K562 (cell line): ENCODE data around the gene AK4. TPM values are rescaled to one million over a fixed set of nuclear protein-coding genes. Genes with fewer than 3 reads are reported as not detected.

ENCODE experiments used
- ATAC-seq: fragments of 200-7000 bp; cut with Tn5 transposase; 3 replicates; pipeline ENCODE4 v1.9.1; 2020; ENCODE audit warnings: moderate library complexity
- BruUV-seq: library from RNA; stranded (reverse); fragments of 400-500 nt; replicated peaks from 2 replicates; lab custom pipeline; 2021; lab: Mats Ljungman, UMichigan
- CTCF ChIA-PET: fragments of 300-600 bp; formaldehyde crosslinking; extraction: SDS; loops from one replicate; lab custom pipeline; 2021; ENCODE audit warnings: low intra/inter-chr PET ratio; lab: Yijun Ruan, JAX
- POLR2A ChIA-PET: fragments of 300-600, 350-650 bp; sonication (Branson Sonifier 250); formaldehyde crosslinking; extraction: SDS; loops from one replicate; lab custom pipeline; 2021; ENCODE audit warnings: antibody characterized with exemption, inconsistent platforms; lab: Yijun Ruan, JAX
- DNase-seq, 4 experiments: peaks; one replicate each; pipeline versions ENCODE4 v3.0.0 to v3.0.0-alpha.2; 2011 to 2018; ENCODE audit warnings: low spot score in 3 of 4, mixed read lengths in 3 of 4; ENCODE audit errors: extremely low read depth in 1 of 4
- FAIRE-seq: peaks from 2 replicates; lab custom pipeline; 2011; peaks lifted over from hg19 to GRCh38; lab: Jason Lieb, UNC
- H2AFZ ChIP-seq: 2 replicates; pipeline ENCODE4 v1.6.0; 2011; ENCODE audit warnings: low read depth, low read length, control low read depth, inconsistent platforms
- H3K27ac ChIP-seq: fragments of 200-600 bp; 3 replicates; pipeline ENCODE4 v1.8.0; 2011; ENCODE audit warnings: low read depth, mild to moderate bottlenecking, control low read depth, inconsistent platforms, low read length, moderate library complexity, mixed read lengths; ENCODE audit errors: extremely low read depth
- H3K27me3 ChIP-seq, 2 experiments: fragments of 300-600 bp in 1 of 2; 2 replicates in 1 of 2; 3 replicates in 1 of 2; pipeline versions ENCODE4 v1.6.0 to v1.8.0; 2011; ENCODE audit warnings: inconsistent platforms in 2 of 2, low read length in 2 of 2, mild to moderate bottlenecking in 1 of 2, mixed read lengths in 1 of 2, moderate library complexity in 1 of 2; ENCODE audit not compliant: control insufficient read depth in 2 of 2, insufficient read depth in 2 of 2
- H3K36me3 ChIP-seq: fragments of 300-600 bp; 3 replicates; pipeline ENCODE4 v1.8.0; 2011; ENCODE audit warnings: mild to moderate bottlenecking, low read length, inconsistent platforms; ENCODE audit not compliant: control insufficient read depth, insufficient read depth
- H3K4me1 ChIP-seq, 2 experiments: fragments of 200-600 bp in 1 of 2; replicated peaks in 1 of 2; 2 replicates in 1 of 2; 3 replicates in 1 of 2; pipeline versions ENCODE4 v1.5.1 to v1.8.0; 2011; ENCODE audit warnings: inconsistent platforms in 2 of 2, low read length in 2 of 2, mild to moderate bottlenecking in 1 of 2, mixed read lengths in 1 of 2, moderate library complexity in 1 of 2; ENCODE audit not compliant: control insufficient read depth in 2 of 2, insufficient read depth in 2 of 2
- H3K4me2 ChIP-seq: 2 replicates; pipeline ENCODE4 v1.6.1; 2011; ENCODE audit warnings: low read length, control low read depth, inconsistent platforms, mixed read lengths; ENCODE audit not compliant: insufficient read depth
- H3K4me3 ChIP-seq: fragments of 200-600 bp; sonication (generic), shearing (Covaris generic); 2 replicates; pipeline ENCODE4 v1.5.1; 2016; ENCODE audit warnings: control low read depth, inconsistent platforms
- H3K79me2 ChIP-seq: fragments of 200-600 bp; 3 replicates; pipeline ENCODE4 v1.8.0; 2011; ENCODE audit warnings: low read length, inconsistent platforms; ENCODE audit not compliant: control insufficient read depth, insufficient read depth
- H3K9ac ChIP-seq, 2 experiments: 2 replicates each; pipeline versions ENCODE4 v1.6.0 to v1.6.1; 2011; ENCODE audit warnings: low read depth in 2 of 2, low read length in 2 of 2, control low read depth in 1 of 2, inconsistent platforms in 1 of 2, mild to moderate bottlenecking in 1 of 2, mixed read lengths in 1 of 2; ENCODE audit not compliant: insufficient read depth in 1 of 2
- H3K9me1 ChIP-seq: one replicate; pipeline ENCODE4 v1.6.0; 2011; ENCODE audit warnings: inconsistent platforms, mild to moderate bottlenecking, low read length, moderate library complexity; ENCODE audit not compliant: control insufficient read depth, insufficient read depth
- H3K9me3 ChIP-seq: replicated peaks from 2 replicates; pipeline ENCODE4 v1.5.1; 2011; ENCODE audit warnings: low read depth, low read length, inconsistent platforms; ENCODE audit not compliant: control insufficient read depth, insufficient read depth
- H4K20me1 ChIP-seq: replicated peaks from 2 replicates; pipeline ENCODE4 v1.6.1; 2011; ENCODE audit warnings: low read length, inconsistent platforms, mixed read lengths; ENCODE audit not compliant: control insufficient read depth, insufficient read depth
- MEIS2 ChIP-seq: fragments of 450-650 bp; IDR thresholded peaks from 2 replicates; pipeline ENCODE4 v1.6.1; 2014; ENCODE audit warnings: mild to moderate bottlenecking; ENCODE audit not compliant: partially characterized antibody
- MITF ChIP-seq: IDR thresholded peaks from 2 replicates; pipeline ENCODE4 v1.6.1; 2014; ENCODE audit warnings: antibody characterized with exemption
- ZNF592 ChIP-seq: fragments of 450-650 bp; IDR thresholded peaks from 2 replicates; pipeline ENCODE4 v1.6.1; 2017; ENCODE audit warnings: antibody characterized with exemption, mild to moderate bottlenecking
- WGBS: fragments of 100-300 bp; shearing (Covaris generic); methylation state at CpG from one replicate; pipeline ENCODE4 v1.1.6; 2016; ENCODE audit warnings: low coverage, mixed read lengths; ENCODE audit not compliant: insufficient coverage; ENCODE audit errors: missing lambda C conversion rate; 5-methylcytosine and 5-hydroxymethylcytosine counted together
- in situ Hi-C: fragments of 300-500 bp; cut with MboI; formaldehyde crosslinking; loops from 4 replicates; pipeline ENCODE4 v1.15.0; 2018; ENCODE audit warnings: inconsistent platforms, mixed read lengths
- intact Hi-C: fragments of 100-400 bp; cut with micrococcal nuclease; formaldehyde crosslinking; loops from 2 replicates; pipeline ENCODE4 v1.14.2; 2022
- polyA plus RNA-seq, 8 experiments: library from polyadenylated mRNA; depleted of rRNA in 4 of 8; stranded (reverse) in 5 of 8; unstranded in 3 of 8; fragments of >200 nt; fragmentation: Nextera tagmentation in 2 of 8; fragmentation: Illumina TruSeq in 1 of 8; extraction: Ambion mirVana in 2 of 8; extraction: Trizol in 1 of 8; gene quantifications; 2 replicates each; pipeline versions ENCODE4 v1.2.1 to v1.2.3, GENCODE V29; 2011 to 2014; ENCODE audit warnings: inconsistent platforms in 1 of 8, missing spikeins in 1 of 8
- total RNA-seq, 7 experiments: library from RNA; depleted of rRNA in 6 of 7; stranded (reverse); fragments of >200 nt in 6 of 7; fragmentation: Illumina TruSeq in 2 of 7; extraction: Trizol in 2 of 7; gene quantifications; 2 replicates each; pipeline versions ENCODE4 v1.2.1 to v1.2.3, GENCODE V29; 2011 to 2021; ENCODE audit warnings: low replicate concordance in 1 of 7

The AK4 gene
- total and polyA plus RNA-seq, 9 of the 15 experiments (the other 6 are each of a cell fraction or from before 2014, with no cell fraction given) = 10.4 to 96.6 (median 21.5) TPM

GRCh38 chr1:65222340-65222940 is 74.4 kb downstream of the AK4 start:
- POLR2A ChIA-PET = interaction anchor here (1.3 kb wide), 1 partner anchor 9 kb away, joined by 3 read pairs; no protein-coding TSS in a partner anchor
- no peak for FAIRE-seq
- Histone ChIP-seq H3K9me1 (no peaks in the 10 kb centered on the region), H4K20me1 (no peaks in the 10 kb centered on the region), H2AFZ (peak overlapping the region; percentile 54), H3K27me3 (no peaks in the 10 kb centered on the region), H3K4me1 (peaks cover 15 to 33% of the 10 kb centered on the region in 2 experiments), H3K9ac (peak overlapping the region in 1 of 2 experiments; percentile 16; a peak in 1 of 4 replicates), H3K9me3 (no peaks in the 10 kb centered on the region), H3K27ac (peak overlapping the region; percentile 41; the same call in 1 of the 3 replicates), H3K79me2 (0 out of 3 replicates have a peak, but pooled peaks cover 4% of the 10 kb centered on the region), H3K4me3 (no peak overlapping the region), H3K36me3 (peaks cover 25% of the 10 kb centered on the region), H3K4me2 (no peak overlapping the region)
- intact Hi-C loops (no loop called here), in situ Hi-C loops (loop anchor here (25.0 kb wide), 1 partner anchor 715 kb away; no protein-coding TSS in a partner anchor)
- ATAC-seq = no peak
- BruUV-seq = no TSS peak
- WGBS = 47% methylated on average over 4 of the region's 4 CpGs
- peak; percentile 33 for TF ChIP-seq MEIS2
- 0 out of 2 replicates have a peak, but pooled peaks have one; percentile 60 for TF ChIP-seq ZNF592
- no peak for TF ChIP-seq MITF
- CTCF ChIA-PET = no interaction called here
- DNase-seq = no peak
